ENCODE data around the gene PLCXD1. TPM values are rescaled to one million over a fixed set of nuclear protein-coding genes. Genes with fewer than 3 reads are reported as not detected.

PLCXD1 gene
- total RNA-seq, 1 donor from 2014 or later: 14.0 TPM

- peaks cover 13% of the 10 kb centered on the region for H3K4me1 ChIP-seq
- no peak overlapping the region for H3K27ac ChIP-seq
- no peak overlapping the region for H3K4me3 ChIP-seq
- intact Hi-C loops (cut with DNase I): loop anchor here (10.0 kb wide), 1 partner anchor 1090 kb away; no protein-coding TSS in a partner anchor
- TF ChIP-seq POLR2AphosphoS5 (IDR thresholded peaks at IDR 0.05; ENCODE audit: insufficient read depth in 1 of 2, low read depth in 1 of 2) (no peak), POLR2A (IDR thresholded peaks at IDR 0.05) (no peak)
- TF ChIP-seq, protein P1, sequence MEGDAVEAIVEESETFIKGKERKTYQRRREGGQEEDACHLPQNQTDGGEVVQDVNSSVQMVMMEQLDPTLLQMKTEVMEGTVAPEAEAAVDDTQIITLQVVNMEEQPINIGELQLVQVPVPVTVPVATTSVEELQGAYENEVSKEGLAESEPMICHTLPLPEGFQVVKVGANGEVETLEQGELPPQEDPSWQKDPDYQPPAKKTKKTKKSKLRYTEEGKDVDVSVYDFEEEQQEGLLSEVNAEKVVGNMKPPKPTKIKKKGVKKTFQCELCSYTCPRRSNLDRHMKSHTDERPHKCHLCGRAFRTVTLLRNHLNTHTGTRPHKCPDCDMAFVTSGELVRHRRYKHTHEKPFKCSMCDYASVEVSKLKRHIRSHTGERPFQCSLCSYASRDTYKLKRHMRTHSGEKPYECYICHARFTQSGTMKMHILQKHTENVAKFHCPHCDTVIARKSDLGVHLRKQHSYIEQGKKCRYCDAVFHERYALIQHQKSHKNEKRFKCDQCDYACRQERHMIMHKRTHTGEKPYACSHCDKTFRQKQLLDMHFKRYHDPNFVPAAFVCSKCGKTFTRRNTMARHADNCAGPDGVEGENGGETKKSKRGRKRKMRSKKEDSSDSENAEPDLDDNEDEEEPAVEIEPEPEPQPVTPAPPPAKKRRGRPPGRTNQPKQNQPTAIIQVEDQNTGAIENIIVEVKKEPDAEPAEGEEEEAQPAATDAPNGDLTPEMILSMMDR (IDR thresholded peaks at IDR 0.05): no peak
- no peaks in the 10 kb centered on the region for H3K27me3 ChIP-seq
- no peak for DNase-seq (ENCODE audit: extremely low spot score in 2 of 2)
- H3K9me3 ChIP-seq: no peaks in the 10 kb centered on the region
- H3K36me3 ChIP-seq: peaks cover 0 to 13% of the 10 kb centered on the region in 2 donors
Measured at GRCh38 chrX:334331-334891, 53.2 kb downstream of the PLCXD1 start.

- intact Hi-C loops (cut with DNase I): loop anchor here (10.0 kb wide), 1 partner anchor 1090 kb away; no protein-coding TSS in a partner anchor
- Histone ChIP-seq H3K27me3 (no peaks in the 10 kb centered on the region), H3K27ac (no peak overlapping the region), H3K9me3 (no peaks in the 10 kb centered on the region), H3K36me3 (peaks cover 0 to 13% of the 10 kb centered on the region in 2 donors), H3K4me1 (peaks cover 13% of the 10 kb centered on the region), H3K4me3 (no peak overlapping the region)
- DNase-seq (ENCODE audit: extremely low spot score in 2 of 2): no peak
- TF ChIP-seq POLR2AphosphoS5 (IDR thresholded peaks at IDR 0.05; ENCODE audit: insufficient read depth in 1 of 2, low read depth in 1 of 2) (no peak), POLR2A (IDR thresholded peaks at IDR 0.05) (no peak)
- TF ChIP-seq, protein P1 (IDR thresholded peaks at IDR 0.05): no peak
Measured at GRCh38 chrX:334971-335757, 54.0 kb downstream of the PLCXD1 start.

- H3K9me3 ChIP-seq: no peaks in the 10 kb centered on the region
- H3K36me3 ChIP-seq: peaks cover 0 to 13% of the 10 kb centered on the region in 2 donors
- no peak overlapping the region for H3K4me3 ChIP-seq
- DNase-seq (ENCODE audit: extremely low spot score in 2 of 2): no peak
- intact Hi-C loops (cut with DNase I): loop anchor here (10.0 kb wide), 1 partner anchor 1089 kb away; no protein-coding TSS in a partner anchor
- no peak overlapping the region for H3K27ac ChIP-seq
- TF ChIP-seq, protein P1 (IDR thresholded peaks at IDR 0.05): no peak
- no peak for TF ChIP-seq POLR2AphosphoS5 (IDR thresholded peaks at IDR 0.05; ENCODE audit: insufficient read depth in 1 of 2, low read depth in 1 of 2)
- TF ChIP-seq POLR2A (IDR thresholded peaks at IDR 0.05): no peak
- no peaks in the 10 kb centered on the region for H3K27me3 ChIP-seq
- peaks cover 12% of the 10 kb centered on the region for H3K4me1 ChIP-seq
Measured at GRCh38 chrX:335758-336155, 54.6 kb downstream of the PLCXD1 start.

DNA sequence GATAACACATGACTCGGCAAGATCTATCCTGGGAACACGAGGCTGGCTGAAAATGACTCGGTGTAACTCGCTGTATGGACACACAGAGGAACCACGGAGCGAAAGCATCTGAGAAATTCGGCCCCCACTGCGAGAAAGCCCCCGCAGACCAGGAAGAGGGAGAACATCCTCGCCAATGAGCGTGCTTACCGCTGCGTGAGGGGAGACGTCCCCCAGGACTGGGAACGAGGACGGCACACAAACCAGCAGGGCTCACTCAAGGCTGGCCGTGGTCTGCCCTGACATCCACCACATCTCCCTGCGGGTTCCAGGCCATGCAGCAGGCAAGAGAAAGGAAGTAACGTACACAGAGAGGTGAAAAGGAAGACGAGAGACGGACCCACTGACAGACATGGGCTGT, 55.0 kb downstream of the PLCXD1 start:
- H3K36me3 ChIP-seq: peaks cover 0 to 13% of the 10 kb centered on the region in 2 donors
- TF ChIP-seq, protein P1 (IDR thresholded peaks at IDR 0.05): no peak
- TF ChIP-seq POLR2AphosphoS5 (IDR thresholded peaks at IDR 0.05; ENCODE audit: insufficient read depth in 1 of 2, low read depth in 1 of 2) (no peak), POLR2A (IDR thresholded peaks at IDR 0.05) (no peak)
- peaks cover 8% of the 10 kb centered on the region for H3K4me1 ChIP-seq
- no peak overlapping the region for H3K27ac ChIP-seq
- no peak for DNase-seq (ENCODE audit: extremely low spot score in 2 of 2)
- no peaks in the 10 kb centered on the region for H3K9me3 ChIP-seq
- intact Hi-C loops (cut with DNase I): loop anchor here (10.0 kb wide), 1 partner anchor 1089 kb away; no protein-coding TSS in a partner anchor
- H3K4me3 ChIP-seq: no peak overlapping the region
- H3K27me3 ChIP-seq: no peaks in the 10 kb centered on the region

Data from vagina (tissue), 2 donors.